ENCODE data around the gene SEPTIN12. TPM values are rescaled to one million over a fixed set of nuclear protein-coding genes. Genes with fewer than 3 reads are reported as not detected.
A peak's percentile ranks its signal among the peaks of the same experiment; 100 is the strongest.

The SEPTIN12 gene
- total RNA-seq, 1 experiment from 2014 or later: not detected

DNA sequence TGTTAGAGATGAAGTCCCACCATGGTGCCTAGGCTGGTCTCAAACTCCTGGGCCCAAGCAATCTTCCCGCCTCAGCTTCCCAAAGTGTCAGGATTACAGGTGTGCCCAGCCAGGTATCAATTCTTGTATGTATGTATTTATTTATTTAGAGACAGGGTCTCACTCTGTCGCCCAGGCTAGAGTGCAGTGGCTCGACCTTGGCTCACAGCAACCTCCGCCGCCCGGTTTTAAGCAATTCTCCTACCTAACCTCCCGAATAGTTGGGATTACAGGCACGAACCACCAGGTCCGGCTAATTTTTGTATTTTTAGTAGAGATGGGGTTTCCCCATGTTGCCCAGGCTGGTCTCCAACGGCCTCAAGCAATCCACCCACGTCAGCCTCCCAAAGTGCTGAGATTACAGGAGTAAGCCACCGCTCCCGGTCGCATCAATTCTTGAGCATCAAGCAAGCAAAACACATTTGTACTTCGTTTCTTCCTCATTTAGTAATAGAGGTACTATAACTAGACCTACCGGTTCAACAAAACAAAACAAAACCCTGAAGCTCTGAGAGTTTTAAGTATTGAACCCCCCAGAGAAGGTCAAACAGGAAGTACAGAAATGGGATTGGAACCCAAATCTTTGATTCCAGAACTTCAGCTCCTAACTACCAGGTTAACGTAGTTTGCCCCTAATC lies 20.1 kb downstream of the SEPTIN12 start:
- Histone ChIP-seq H3K4me1 (ENCODE audit: control insufficient read depth, insufficient read depth, low read length) (peaks cover 18% of the 10 kb centered on the region), H3K4me3 (ENCODE audit: low read depth in 2 of 2, low read length in 2 of 2) (peak overlapping the region; percentile 70 to 94), H3K27me3 (ENCODE audit: control insufficient read depth, insufficient read depth, low read length) (no peaks in the 10 kb centered on the region), H3K9me3 (ENCODE audit: control insufficient read depth, insufficient read depth, low read depth, low read length) (no peaks in the 10 kb centered on the region), H3K36me3 (ENCODE audit: control insufficient read depth, insufficient read depth, low read length) (no peaks in the 10 kb centered on the region), H3K27ac (ENCODE audit: low read length) (peak overlapping the region; percentile 97)
- ChIA-PET CTCF (interaction anchor here (0.6 kb wide), 1 partner anchor 108 kb away, joined by 3 read pairs; no protein-coding TSS in a partner anchor), POLR2A (no interaction called here)
- intact Hi-C loops (cut with micrococcal nuclease; ENCODE audit: unreplicated experiment) (no loop called here), in situ Hi-C loops (cut with HindIII; ENCODE audit: low pct_unique_long_range_greater_than_20kb, low sequenced_read_pairs) (no loop called here)
- DNase-seq (ENCODE audit: low read depth, low spot score): no peak
- TF ChIP-seq TCF7L2 (IDR thresholded peaks at IDR 0.05; ENCODE audit: low read depth, low read length): no peak
- no peak for TF ChIP-seq POLR2AphosphoS5 (IDR thresholded peaks at IDR 0.05; ENCODE audit: low read depth, low read length)
- TF ChIP-seq, protein P1, sequence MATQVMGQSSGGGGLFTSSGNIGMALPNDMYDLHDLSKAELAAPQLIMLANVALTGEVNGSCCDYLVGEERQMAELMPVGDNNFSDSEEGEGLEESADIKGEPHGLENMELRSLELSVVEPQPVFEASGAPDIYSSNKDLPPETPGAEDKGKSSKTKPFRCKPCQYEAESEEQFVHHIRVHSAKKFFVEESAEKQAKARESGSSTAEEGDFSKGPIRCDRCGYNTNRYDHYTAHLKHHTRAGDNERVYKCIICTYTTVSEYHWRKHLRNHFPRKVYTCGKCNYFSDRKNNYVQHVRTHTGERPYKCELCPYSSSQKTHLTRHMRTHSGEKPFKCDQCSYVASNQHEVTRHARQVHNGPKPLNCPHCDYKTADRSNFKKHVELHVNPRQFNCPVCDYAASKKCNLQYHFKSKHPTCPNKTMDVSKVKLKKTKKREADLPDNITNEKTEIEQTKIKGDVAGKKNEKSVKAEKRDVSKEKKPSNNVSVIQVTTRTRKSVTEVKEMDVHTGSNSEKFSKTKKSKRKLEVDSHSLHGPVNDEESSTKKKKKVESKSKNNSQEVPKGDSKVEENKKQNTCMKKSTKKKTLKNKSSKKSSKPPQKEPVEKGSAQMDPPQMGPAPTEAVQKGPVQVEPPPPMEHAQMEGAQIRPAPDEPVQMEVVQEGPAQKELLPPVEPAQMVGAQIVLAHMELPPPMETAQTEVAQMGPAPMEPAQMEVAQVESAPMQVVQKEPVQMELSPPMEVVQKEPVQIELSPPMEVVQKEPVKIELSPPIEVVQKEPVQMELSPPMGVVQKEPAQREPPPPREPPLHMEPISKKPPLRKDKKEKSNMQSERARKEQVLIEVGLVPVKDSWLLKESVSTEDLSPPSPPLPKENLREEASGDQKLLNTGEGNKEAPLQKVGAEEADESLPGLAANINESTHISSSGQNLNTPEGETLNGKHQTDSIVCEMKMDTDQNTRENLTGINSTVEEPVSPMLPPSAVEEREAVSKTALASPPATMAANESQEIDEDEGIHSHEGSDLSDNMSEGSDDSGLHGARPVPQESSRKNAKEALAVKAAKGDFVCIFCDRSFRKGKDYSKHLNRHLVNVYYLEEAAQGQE (IDR thresholded peaks at IDR 0.05; ENCODE audit: insufficient read depth in 1 of 2, low read depth in 2 of 2, low read length in 1 of 2): no peak
- TF ChIP-seq, protein P2, sequence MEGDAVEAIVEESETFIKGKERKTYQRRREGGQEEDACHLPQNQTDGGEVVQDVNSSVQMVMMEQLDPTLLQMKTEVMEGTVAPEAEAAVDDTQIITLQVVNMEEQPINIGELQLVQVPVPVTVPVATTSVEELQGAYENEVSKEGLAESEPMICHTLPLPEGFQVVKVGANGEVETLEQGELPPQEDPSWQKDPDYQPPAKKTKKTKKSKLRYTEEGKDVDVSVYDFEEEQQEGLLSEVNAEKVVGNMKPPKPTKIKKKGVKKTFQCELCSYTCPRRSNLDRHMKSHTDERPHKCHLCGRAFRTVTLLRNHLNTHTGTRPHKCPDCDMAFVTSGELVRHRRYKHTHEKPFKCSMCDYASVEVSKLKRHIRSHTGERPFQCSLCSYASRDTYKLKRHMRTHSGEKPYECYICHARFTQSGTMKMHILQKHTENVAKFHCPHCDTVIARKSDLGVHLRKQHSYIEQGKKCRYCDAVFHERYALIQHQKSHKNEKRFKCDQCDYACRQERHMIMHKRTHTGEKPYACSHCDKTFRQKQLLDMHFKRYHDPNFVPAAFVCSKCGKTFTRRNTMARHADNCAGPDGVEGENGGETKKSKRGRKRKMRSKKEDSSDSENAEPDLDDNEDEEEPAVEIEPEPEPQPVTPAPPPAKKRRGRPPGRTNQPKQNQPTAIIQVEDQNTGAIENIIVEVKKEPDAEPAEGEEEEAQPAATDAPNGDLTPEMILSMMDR (IDR thresholded peaks at IDR 0.05): no peak
- TF ChIP-seq SIN3A (IDR thresholded peaks at IDR 0.05; ENCODE audit: borderline replicate concordance, insufficient read depth, low read depth, low read length): no peak
- ATAC-seq: no peak
- BruUV-seq (replicated peaks): no TSS peak

DNA sequence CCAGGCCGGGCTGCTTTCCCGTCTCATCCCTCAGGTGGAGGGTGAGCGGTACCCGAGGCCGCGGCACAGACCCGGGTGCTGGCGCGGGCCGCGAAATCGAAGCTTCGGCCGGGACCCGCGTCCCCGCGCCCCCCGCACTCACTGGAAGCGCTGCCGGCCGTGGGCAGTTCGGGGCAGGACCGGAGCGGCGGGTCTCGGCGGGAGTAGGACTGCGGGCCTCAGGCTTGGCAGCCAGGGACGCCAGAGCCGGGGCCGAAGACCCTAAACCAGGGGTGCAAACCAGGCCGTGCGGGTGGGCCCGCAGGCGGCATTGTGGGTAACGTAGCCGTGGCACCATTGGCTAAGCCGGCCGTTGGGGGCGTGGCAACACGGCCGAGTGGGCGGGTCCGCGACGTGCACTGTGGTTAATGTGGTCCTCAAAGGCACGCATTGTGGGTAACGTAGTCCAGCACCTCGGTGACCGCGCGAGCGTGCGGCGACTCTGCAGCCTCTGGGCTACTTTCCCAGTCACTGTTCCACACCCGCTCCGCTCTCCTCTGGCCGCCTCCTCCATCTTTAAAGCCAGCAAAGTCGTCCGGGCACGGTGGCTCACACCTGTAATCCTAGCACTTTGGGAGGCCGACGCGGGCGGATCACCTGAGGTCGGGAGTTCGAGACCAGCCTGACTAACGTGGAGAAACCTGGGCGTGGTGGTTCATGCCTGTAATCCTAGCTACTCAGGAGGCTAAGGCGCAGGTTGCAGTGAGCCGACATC lies 21.1 kb downstream of the SEPTIN12 start, which contains the start of gene ZNF500:
Gene ZNF500 (minus strand): TSS at position 288 of the 754 bp plus-strand sequence. CDS start 1,184 bp downstream, outside the sequence.
- Histone ChIP-seq H3K27me3 (ENCODE audit: control insufficient read depth, insufficient read depth, low read length) (no peaks in the 10 kb centered on the region), H3K36me3 (ENCODE audit: control insufficient read depth, insufficient read depth, low read length) (no peaks in the 10 kb centered on the region; the same call in 1 of the 2 replicates), H3K4me1 (ENCODE audit: control insufficient read depth, insufficient read depth, low read length) (peaks cover 18% of the 10 kb centered on the region), H3K4me3 (ENCODE audit: low read depth in 2 of 2, low read length in 2 of 2) (peak within 1 kb of the TSS; percentile 70 to 94), H3K27ac (ENCODE audit: low read length) (peak within 1 kb of the TSS; percentile 97), H3K9me3 (ENCODE audit: control insufficient read depth, insufficient read depth, low read depth, low read length) (no peaks in the 10 kb centered on the region)
- TF ChIP-seq POLR2AphosphoS5 (IDR thresholded peaks at IDR 0.05; ENCODE audit: low read depth, low read length) (peak; percentile 87), TCF7L2 (IDR thresholded peaks at IDR 0.05; ENCODE audit: low read depth, low read length) (no peak)
- POLR2A ChIA-PET: interaction anchor here (0.6 kb wide), 1 partner anchor 80 kb away, joined by 4 read pairs; the partner anchor contains the start of genes GLYR1 and UBN1
- CTCF ChIA-PET: no interaction called here
- BruUV-seq (replicated peaks): no TSS peak
- intact Hi-C loops (cut with micrococcal nuclease; ENCODE audit: unreplicated experiment) (no loop called here), in situ Hi-C loops (cut with HindIII; ENCODE audit: low pct_unique_long_range_greater_than_20kb, low sequenced_read_pairs) (no loop called here)
- DNase-seq (ENCODE audit: low read depth, low spot score): peak; percentile 84
- peak; percentile 94 for ATAC-seq

All from Panc1 (cell line).